Measurements from ENCODE around the gene CMIP.
"Not testable (repeated sequence)": the region's sequence is repeated elsewhere in the genome, so short reads cannot be mapped to it uniquely, and the experiment has no call there.

Gene CMIP

DNA sequence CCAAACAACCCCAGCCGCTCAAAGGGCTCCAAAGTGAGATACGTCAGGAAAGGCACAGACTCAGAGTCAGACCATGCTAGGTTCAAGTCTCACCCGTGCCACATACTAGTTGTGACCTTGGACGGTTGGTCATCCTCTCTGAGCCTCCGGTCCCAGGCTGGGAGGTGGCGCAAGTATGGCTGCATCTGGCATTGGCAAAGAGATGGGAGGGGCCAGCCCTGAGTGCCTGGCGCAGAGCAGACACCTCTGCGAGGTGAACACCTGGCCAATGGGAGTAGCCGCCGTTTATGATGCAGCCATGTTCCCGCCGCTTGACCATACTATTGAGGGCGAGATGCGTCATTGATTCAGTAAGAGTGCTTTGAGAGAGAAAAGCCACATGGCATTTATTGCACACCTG is 236.7 kb downstream of the CMIP start:
- no peak overlapping the region for H3K4me3 ChIP-seq (ENCODE audit: insufficient read depth, low read depth, low read length)
- 96 to 97% methylated on average over 14 of the region's 14 CpGs for WGBS, 2 experiments

GRCh38 chr16:81684242-81684837 is 239.7 kb downstream of the CMIP start:
- no peak overlapping the region for H3K27ac ChIP-seq (ENCODE audit: insufficient read depth, low read depth, low read length, poor library complexity, severe bottlenecking)
- H3K4me1 ChIP-seq (ENCODE audit: control insufficient read depth, insufficient read depth, low read length), result no peaks in the 10 kb centered on the region
- WGBS, 2 experiments, result 95% methylated on average over 13 of the region's 13 CpGs
- no peaks in the 10 kb centered on the region for H3K9me3 ChIP-seq (ENCODE audit: control insufficient read depth, low read length)
- H3K36me3 ChIP-seq (ENCODE audit: control insufficient read depth, insufficient read depth, low read length), result no peaks in the 10 kb centered on the region
- H3K4me3 ChIP-seq (ENCODE audit: insufficient read depth, low read depth, low read length), result no peak overlapping the region
- no peaks in the 10 kb centered on the region for H3K27me3 ChIP-seq (ENCODE audit: control insufficient read depth, insufficient read depth, low read length, poor library complexity, severe bottlenecking)

More for the DNA sequence above, 236.7 kb downstream of the CMIP start:
- H3K27ac ChIP-seq (ENCODE audit: insufficient read depth, low read depth, low read length, poor library complexity, severe bottlenecking), result no peak overlapping the region
- H3K36me3 ChIP-seq (ENCODE audit: control insufficient read depth, insufficient read depth, low read length), result peaks cover 6% of the 10 kb centered on the region
- H3K9me3 ChIP-seq (ENCODE audit: control insufficient read depth, low read length), result no peaks in the 10 kb centered on the region
- no peaks in the 10 kb centered on the region for H3K4me1 ChIP-seq (ENCODE audit: control insufficient read depth, insufficient read depth, low read length)
- no peaks in the 10 kb centered on the region for H3K27me3 ChIP-seq (ENCODE audit: control insufficient read depth, insufficient read depth, low read length, poor library complexity, severe bottlenecking)

GRCh38 chr16:81684901-81685300 is 240.3 kb downstream of the CMIP start:
- Histone ChIP-seq H3K27ac (ENCODE audit: insufficient read depth, low read depth, low read length, poor library complexity, severe bottlenecking) (no peak overlapping the region), H3K36me3 (ENCODE audit: control insufficient read depth, insufficient read depth, low read length) (no peaks in the 10 kb centered on the region), H3K4me1 (ENCODE audit: control insufficient read depth, insufficient read depth, low read length) (no peaks in the 10 kb centered on the region), H3K27me3 (ENCODE audit: control insufficient read depth, insufficient read depth, low read length, poor library complexity, severe bottlenecking) (no peaks in the 10 kb centered on the region), H3K9me3 (ENCODE audit: control insufficient read depth, low read length) (no peaks in the 10 kb centered on the region), H3K4me3 (ENCODE audit: insufficient read depth, low read depth, low read length) (no peak overlapping the region)
- WGBS, 2 experiments, result 94% methylated on average over 12 of the region's 12 CpGs

DNA sequence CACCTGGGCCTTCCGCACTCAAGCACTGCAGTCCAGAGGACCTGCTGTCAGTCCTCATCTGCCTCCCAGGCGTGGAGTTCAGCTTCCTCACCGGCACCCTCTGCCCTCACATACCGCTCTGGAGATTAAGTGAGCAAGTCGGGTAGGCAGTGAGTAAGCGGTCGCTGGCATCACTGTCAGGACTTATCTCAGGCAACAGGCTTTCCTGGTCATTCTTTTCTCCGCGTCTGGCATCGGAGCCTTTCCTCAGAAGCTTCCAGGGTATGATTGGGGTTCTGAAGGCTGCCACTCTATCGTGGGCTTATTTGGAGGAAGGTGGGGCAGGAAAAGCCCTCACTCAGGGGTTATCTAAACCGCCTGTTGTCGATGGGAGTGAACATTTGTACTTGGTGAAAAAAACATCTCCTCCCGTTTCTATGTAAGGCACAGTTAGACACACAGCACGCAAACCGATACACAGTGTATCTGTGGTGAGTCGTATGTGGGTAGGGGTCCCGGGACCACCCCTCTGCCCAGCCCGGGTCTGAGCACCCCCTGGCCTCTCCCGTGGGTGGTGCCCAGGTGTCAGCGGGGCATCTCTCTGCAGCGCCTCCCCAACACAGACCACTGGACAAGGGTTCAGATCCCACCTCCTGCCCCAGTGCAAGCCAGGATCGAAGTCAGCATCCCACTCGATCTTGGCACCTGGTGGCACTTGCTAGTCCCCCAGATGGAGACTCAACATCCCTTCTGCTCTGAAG is 242.0 kb downstream of the CMIP start:
- no peak overlapping the region for H3K4me3 ChIP-seq (ENCODE audit: insufficient read depth, low read depth, low read length)
- WGBS, 2 experiments, result 95 to 96% methylated on average over 24 of the region's 24 CpGs
- no peaks in the 10 kb centered on the region for H3K27me3 ChIP-seq (ENCODE audit: control insufficient read depth, insufficient read depth, low read length, poor library complexity, severe bottlenecking)
- H3K4me1 ChIP-seq (ENCODE audit: control insufficient read depth, insufficient read depth, low read length), result no peaks in the 10 kb centered on the region
- no peaks in the 10 kb centered on the region for H3K36me3 ChIP-seq (ENCODE audit: control insufficient read depth, insufficient read depth, low read length)
- no peaks in the 10 kb centered on the region for H3K9me3 ChIP-seq (ENCODE audit: control insufficient read depth, low read length)
- H3K27ac ChIP-seq (ENCODE audit: insufficient read depth, low read depth, low read length, poor library complexity, severe bottlenecking), result no peak overlapping the region

- no peaks in the 10 kb centered on the region for H3K27me3 ChIP-seq (ENCODE audit: control insufficient read depth, insufficient read depth, low read length, poor library complexity, severe bottlenecking)
- no peak overlapping the region for H3K27ac ChIP-seq (ENCODE audit: insufficient read depth, low read depth, low read length, poor library complexity, severe bottlenecking)
- no peaks in the 10 kb centered on the region for H3K9me3 ChIP-seq (ENCODE audit: control insufficient read depth, low read length)
- no peak overlapping the region for H3K4me3 ChIP-seq (ENCODE audit: insufficient read depth, low read depth, low read length)
- H3K36me3 ChIP-seq (ENCODE audit: control insufficient read depth, insufficient read depth, low read length), result no peaks in the 10 kb centered on the region
- WGBS, 2 experiments, result 94% methylated on average over 7 of the region's 7 CpGs
- H3K4me1 ChIP-seq (ENCODE audit: control insufficient read depth, insufficient read depth, low read length), result no peaks in the 10 kb centered on the region
Observed at GRCh38 chr16:81687131-81687456, 242.5 kb downstream of the CMIP start.

GRCh38 chr16:81688182-81688581 is 243.6 kb downstream of the CMIP start:
- whole genome bisulfite sequencing, 2 experiments, result 62 to 64% methylated on average over 7 of the region's 7 CpGs
- H3K4me3 ChIP-seq (ENCODE audit: insufficient read depth, low read depth, low read length), result no peak overlapping the region
- no peaks in the 10 kb centered on the region for H3K9me3 ChIP-seq (ENCODE audit: control insufficient read depth, low read length)
- no peaks in the 10 kb centered on the region for H3K4me1 ChIP-seq (ENCODE audit: control insufficient read depth, insufficient read depth, low read length)
- no peaks in the 10 kb centered on the region for H3K27me3 ChIP-seq (ENCODE audit: control insufficient read depth, insufficient read depth, low read length, poor library complexity, severe bottlenecking)
- H3K27ac ChIP-seq (ENCODE audit: insufficient read depth, low read depth, low read length, poor library complexity, severe bottlenecking), result no peak overlapping the region
- no peaks in the 10 kb centered on the region for H3K36me3 ChIP-seq (ENCODE audit: control insufficient read depth, insufficient read depth, low read length)

GRCh38 chr16:81688839-81689238 is 244.2 kb downstream of the CMIP start:
- H3K27ac ChIP-seq (ENCODE audit: insufficient read depth, low read depth, low read length, poor library complexity, severe bottlenecking); H3K27me3 ChIP-seq (ENCODE audit: control insufficient read depth, insufficient read depth, low read length, poor library complexity, severe bottlenecking); H3K4me3 ChIP-seq (ENCODE audit: insufficient read depth, low read depth, low read length); H3K36me3 ChIP-seq (ENCODE audit: control insufficient read depth, insufficient read depth, low read length); H3K4me1 ChIP-seq (ENCODE audit: control insufficient read depth, insufficient read depth, low read length); H3K9me3 ChIP-seq (ENCODE audit: control insufficient read depth, low read length): not testable (repeated sequence)
- 82% methylated on average over 5 of the region's 5 CpGs for WGBS, 2 experiments

- H3K27me3 ChIP-seq (ENCODE audit: control insufficient read depth, insufficient read depth, low read length, poor library complexity, severe bottlenecking), result no peaks in the 10 kb centered on the region
- no peaks in the 10 kb centered on the region for H3K36me3 ChIP-seq (ENCODE audit: control insufficient read depth, insufficient read depth, low read length)
- WGBS, 2 experiments, result 96 to 97% methylated on average over 16 of the region's 16 CpGs
- no peaks in the 10 kb centered on the region for H3K9me3 ChIP-seq (ENCODE audit: control insufficient read depth, low read length)
- no peak overlapping the region for H3K27ac ChIP-seq (ENCODE audit: insufficient read depth, low read depth, low read length, poor library complexity, severe bottlenecking)
- H3K4me1 ChIP-seq (ENCODE audit: control insufficient read depth, insufficient read depth, low read length), result peaks cover 15% of the 10 kb centered on the region
- no peak overlapping the region for H3K4me3 ChIP-seq (ENCODE audit: insufficient read depth, low read depth, low read length)
Observed at GRCh38 chr16:81692021-81692420, 247.4 kb downstream of the CMIP start.

DNA sequence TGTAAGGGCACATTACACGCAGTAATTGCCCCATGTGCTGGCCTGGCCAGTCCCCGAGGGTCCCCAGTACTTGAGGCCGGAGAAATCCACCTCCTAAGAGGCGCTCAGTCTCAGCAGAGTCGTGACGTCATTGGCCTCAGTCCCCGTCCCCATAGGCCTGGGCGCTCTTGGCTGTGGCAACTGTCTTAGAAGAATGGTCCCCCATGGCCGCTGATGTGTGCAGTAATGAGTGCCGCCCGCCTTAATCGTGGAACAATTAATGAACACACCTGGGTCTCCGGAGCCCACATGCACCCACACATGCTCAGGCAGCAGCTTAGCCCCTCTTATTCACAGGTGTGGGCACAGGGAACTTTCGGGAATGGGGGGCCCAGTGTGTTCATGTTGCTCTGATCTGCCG is 248.0 kb downstream of the CMIP start:
- Histone ChIP-seq H3K4me1 (ENCODE audit: control insufficient read depth, insufficient read depth, low read length) (peaks cover 15% of the 10 kb centered on the region), H3K27me3 (ENCODE audit: control insufficient read depth, insufficient read depth, low read length, poor library complexity, severe bottlenecking) (no peaks in the 10 kb centered on the region), H3K9me3 (ENCODE audit: control insufficient read depth, low read length) (no peaks in the 10 kb centered on the region), H3K36me3 (ENCODE audit: control insufficient read depth, insufficient read depth, low read length) (no peaks in the 10 kb centered on the region), H3K27ac (ENCODE audit: insufficient read depth, low read depth, low read length, poor library complexity, severe bottlenecking) (no peak overlapping the region), H3K4me3 (ENCODE audit: insufficient read depth, low read depth, low read length) (no peak overlapping the region)
- WGBS, 2 experiments, result 95 to 96% methylated on average over 15 of the region's 15 CpGs

DNA sequence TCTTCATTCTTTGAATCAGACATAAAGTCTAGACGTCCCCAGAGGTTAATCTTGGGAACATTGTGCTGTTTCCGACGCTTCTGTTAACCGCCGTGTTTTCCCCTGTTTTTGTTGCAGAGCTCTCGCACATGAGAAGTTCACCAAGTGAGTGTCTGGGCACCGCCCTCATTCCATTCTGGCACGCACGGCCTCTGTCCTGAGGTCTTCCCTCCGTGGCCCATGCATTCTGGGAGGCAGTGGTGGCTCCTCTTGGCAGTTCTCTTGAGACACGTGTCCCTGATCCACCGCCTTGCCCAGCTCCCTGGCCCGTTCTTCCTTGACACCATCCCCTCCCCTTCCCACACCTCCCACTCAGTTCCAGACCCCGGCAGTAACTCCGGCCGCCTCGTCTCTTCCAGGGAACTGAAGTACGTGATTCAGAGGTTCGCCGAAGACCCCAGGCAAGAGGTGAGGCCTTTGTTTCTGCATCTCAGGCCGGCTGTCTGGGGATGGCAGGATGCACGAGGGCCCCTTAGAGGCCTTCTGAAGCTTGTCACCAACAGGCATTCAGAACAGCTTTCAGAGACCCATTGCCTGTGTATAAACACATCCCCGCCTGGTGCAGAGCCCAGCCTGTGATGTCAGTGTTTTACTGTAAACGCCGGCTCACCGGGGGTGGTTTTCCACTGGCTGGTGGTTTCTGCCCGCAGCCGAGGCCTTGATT is 248.6 kb downstream of the CMIP start:
- Histone ChIP-seq H3K9me3 (ENCODE audit: control insufficient read depth, low read length) (no peaks in the 10 kb centered on the region), H3K27ac (ENCODE audit: insufficient read depth, low read depth, low read length, poor library complexity, severe bottlenecking) (no peak overlapping the region), H3K4me1 (ENCODE audit: control insufficient read depth, insufficient read depth, low read length) (peaks cover 15% of the 10 kb centered on the region), H3K27me3 (ENCODE audit: control insufficient read depth, insufficient read depth, low read length, poor library complexity, severe bottlenecking) (no peaks in the 10 kb centered on the region), H3K36me3 (ENCODE audit: control insufficient read depth, insufficient read depth, low read length) (peaks cover 2% of the 10 kb centered on the region), H3K4me3 (ENCODE audit: insufficient read depth, low read depth, low read length) (no peak overlapping the region)
- 94 to 95% methylated on average over 28 of the region's 28 CpGs for WGBS, 2 experiments
